Measurements from ENCODE around the gene CLCN2.

GRCh38 chr3:184380185-184380626 is 18.8 kb upstream of the CLCN2 start:
- no peak for TF ChIP-seq NFRKB (IDR thresholded peaks at IDR 0.05)
- TF ChIP-seq FOXK2 (IDR thresholded peaks at IDR 0.05), result no peak
- no peak for TF ChIP-seq LEF1 (IDR thresholded peaks at IDR 0.05; ENCODE audit: borderline replicate concordance)
- TF ChIP-seq ARNT (IDR thresholded peaks at IDR 0.05), result no peak
- no peak for TF ChIP-seq SP1 (IDR thresholded peaks at IDR 0.05)
- no peak for TF ChIP-seq BHLHE40 (IDR thresholded peaks at IDR 0.05; ENCODE audit: borderline replicate concordance)
- no peak for TF ChIP-seq CTBP1 (IDR thresholded peaks at IDR 0.05; ENCODE audit: borderline replicate concordance)
- TF ChIP-seq TARDBP (IDR thresholded peaks at IDR 0.05), result no peak
- no peak for TF ChIP-seq PKNOX1 (IDR thresholded peaks at IDR 0.05)
- no peak for TF ChIP-seq HDGF (IDR thresholded peaks at IDR 0.05; ENCODE audit: borderline replicate concordance)

Data from HEK293T (cell line).